ENCODE data around the gene GALNT14.

DNA sequence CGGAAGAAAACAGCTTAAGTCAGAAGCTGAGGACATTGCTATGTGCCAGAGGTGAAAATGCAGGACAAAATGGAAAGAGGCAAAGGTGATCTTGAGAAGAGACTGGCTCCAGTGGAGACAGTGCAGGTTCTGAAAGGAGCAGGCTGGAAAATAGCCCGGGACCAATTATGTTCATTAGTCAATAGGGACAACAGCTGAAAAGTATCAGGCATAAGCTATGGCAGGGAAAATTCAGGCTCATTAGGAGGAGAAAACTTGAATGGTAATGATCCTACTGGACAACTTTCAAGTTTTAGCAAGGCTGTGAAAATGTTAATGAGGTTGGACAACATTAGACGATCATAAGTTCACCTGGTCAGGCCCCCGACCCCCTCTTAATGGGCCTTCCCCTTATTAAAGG lies 60.2 kb downstream of the GALNT14 start:
- TF ChIP-seq POLR2A (IDR thresholded peaks at IDR 0.05) (no peak), EP300 (IDR thresholded peaks at IDR 0.05) (no peak)
- TF ChIP-seq, protein P1, sequence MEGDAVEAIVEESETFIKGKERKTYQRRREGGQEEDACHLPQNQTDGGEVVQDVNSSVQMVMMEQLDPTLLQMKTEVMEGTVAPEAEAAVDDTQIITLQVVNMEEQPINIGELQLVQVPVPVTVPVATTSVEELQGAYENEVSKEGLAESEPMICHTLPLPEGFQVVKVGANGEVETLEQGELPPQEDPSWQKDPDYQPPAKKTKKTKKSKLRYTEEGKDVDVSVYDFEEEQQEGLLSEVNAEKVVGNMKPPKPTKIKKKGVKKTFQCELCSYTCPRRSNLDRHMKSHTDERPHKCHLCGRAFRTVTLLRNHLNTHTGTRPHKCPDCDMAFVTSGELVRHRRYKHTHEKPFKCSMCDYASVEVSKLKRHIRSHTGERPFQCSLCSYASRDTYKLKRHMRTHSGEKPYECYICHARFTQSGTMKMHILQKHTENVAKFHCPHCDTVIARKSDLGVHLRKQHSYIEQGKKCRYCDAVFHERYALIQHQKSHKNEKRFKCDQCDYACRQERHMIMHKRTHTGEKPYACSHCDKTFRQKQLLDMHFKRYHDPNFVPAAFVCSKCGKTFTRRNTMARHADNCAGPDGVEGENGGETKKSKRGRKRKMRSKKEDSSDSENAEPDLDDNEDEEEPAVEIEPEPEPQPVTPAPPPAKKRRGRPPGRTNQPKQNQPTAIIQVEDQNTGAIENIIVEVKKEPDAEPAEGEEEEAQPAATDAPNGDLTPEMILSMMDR (IDR thresholded peaks at IDR 0.05): no peak
